HUES64 (cell line): ENCODE results near the gene RAPGEF5.

Experiments
- H3K27ac ChIP-seq: 2 replicates; pipeline ENCODE4 v1.7.0; 2013; ENCODE audit warnings: low read depth, low read length, inconsistent platforms
- H3K27me3 ChIP-seq: 2 replicates; pipeline ENCODE4 v1.6.1; 2013; ENCODE audit warnings: mild to moderate bottlenecking, low read length; ENCODE audit not compliant: insufficient read depth
- H3K36me3 ChIP-seq: 2 replicates; pipeline ENCODE4 v1.6.1; 2013; ENCODE audit warnings: mild to moderate bottlenecking, low read length; ENCODE audit not compliant: insufficient read depth
- H3K4me1 ChIP-seq: 2 replicates; pipeline ENCODE4 v1.6.1; 2013; ENCODE audit warnings: mild to moderate bottlenecking, low read length, moderate library complexity; ENCODE audit not compliant: insufficient read depth
- H3K4me3 ChIP-seq: 2 replicates; pipeline ENCODE4 v1.5.1; 2013; ENCODE audit warnings: mild to moderate bottlenecking, low read length, moderate library complexity
- H3K9ac ChIP-seq: 2 replicates; pipeline ENCODE4 v1.6.1; 2013; ENCODE audit warnings: mild to moderate bottlenecking, low read depth, low read length
- H3K9me3 ChIP-seq: 2 replicates; pipeline ENCODE4 v1.6.1; 2013; ENCODE audit warnings: low read depth, low read length; ENCODE audit not compliant: insufficient read depth
- WGBS: fragments of 150-250, 120-280 bp; methylation state at CpG from one replicate; pipeline ENCODE4 v1.1.7; 2013; ENCODE audit warnings: missing lambda C conversion rate; 5-methylcytosine and 5-hydroxymethylcytosine counted together

The RAPGEF5 gene

GRCh38 chr7:22326181-22326580 is 30.8 kb downstream of the RAPGEF5 start:
- H3K36me3 ChIP-seq, result no peaks in the 10 kb centered on the region
- H3K4me3 ChIP-seq, result no peak overlapping the region
- H3K27me3 ChIP-seq, result no peaks in the 10 kb centered on the region
- H3K9ac ChIP-seq, result no peak overlapping the region
- no peaks in the 10 kb centered on the region for H3K9me3 ChIP-seq
- 93% methylated on average over 4 of the region's 4 CpGs for WGBS
- peaks cover 25% of the 10 kb centered on the region for H3K4me1 ChIP-seq
- H3K27ac ChIP-seq, result no peak overlapping the region

GRCh38 chr7:22325671-22326070 is 31.3 kb downstream of the RAPGEF5 start:
- Histone ChIP-seq H3K4me1 (peaks cover 24% of the 10 kb centered on the region), H3K27me3 (no peaks in the 10 kb centered on the region), H3K36me3 (no peaks in the 10 kb centered on the region), H3K4me3 (no peak overlapping the region), H3K27ac (no peak overlapping the region), H3K9ac (no peak overlapping the region), H3K9me3 (no peaks in the 10 kb centered on the region)
- WGBS, result 86% methylated on average over 2 of the region's 4 CpGs

- Histone ChIP-seq H3K36me3 (no peaks in the 10 kb centered on the region), H3K4me3 (no peak overlapping the region), H3K9ac (no peak overlapping the region), H3K27ac (no peak overlapping the region), H3K9me3 (no peaks in the 10 kb centered on the region), H3K27me3 (no peaks in the 10 kb centered on the region), H3K4me1 (peaks cover 19% of the 10 kb centered on the region)
- 97% methylated on average over 2 of the region's 2 CpGs for WGBS
Observed at GRCh38 chr7:22323714-22324113, 33.2 kb downstream of the RAPGEF5 start.

DNA sequence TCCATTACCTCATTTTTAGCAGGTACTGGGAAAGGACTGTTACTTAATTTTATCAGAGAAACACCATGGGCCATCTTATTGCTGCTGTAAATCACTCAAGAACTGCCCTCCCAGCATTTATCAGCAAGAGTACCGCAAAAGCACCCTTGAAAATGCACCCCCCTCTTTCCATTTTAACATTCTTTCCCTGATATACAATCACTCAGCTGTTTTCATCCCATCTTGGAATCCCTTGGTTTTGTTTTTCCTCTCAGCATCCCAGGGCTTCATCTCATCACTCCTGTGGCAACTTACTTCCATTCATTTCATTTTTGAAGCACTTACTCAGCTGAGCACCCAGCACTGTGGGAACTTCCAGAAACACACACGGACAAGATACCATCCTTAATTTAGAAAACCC is 36.5 kb downstream of the RAPGEF5 start:
- H3K27ac ChIP-seq, result no peak overlapping the region
- 78% methylated on average over 2 of the region's 2 CpGs for WGBS
- H3K36me3 ChIP-seq, result no peaks in the 10 kb centered on the region
- H3K9me3 ChIP-seq, result no peaks in the 10 kb centered on the region
- H3K4me3 ChIP-seq, result no peak overlapping the region
- H3K27me3 ChIP-seq, result no peaks in the 10 kb centered on the region
- no peak overlapping the region for H3K9ac ChIP-seq
- peaks cover 19% of the 10 kb centered on the region for H3K4me1 ChIP-seq

GRCh38 chr7:22319424-22320403 is 37.2 kb downstream of the RAPGEF5 start:
- Histone ChIP-seq H3K27me3 (no peaks in the 10 kb centered on the region), H3K4me3 (no peak overlapping the region), H3K36me3 (no peaks in the 10 kb centered on the region), H3K9me3 (no peaks in the 10 kb centered on the region), H3K27ac (no peak overlapping the region), H3K4me1 (peaks cover 19% of the 10 kb centered on the region), H3K9ac (no peak overlapping the region)
- 76% methylated on average over 6 of the region's 7 CpGs for WGBS

DNA sequence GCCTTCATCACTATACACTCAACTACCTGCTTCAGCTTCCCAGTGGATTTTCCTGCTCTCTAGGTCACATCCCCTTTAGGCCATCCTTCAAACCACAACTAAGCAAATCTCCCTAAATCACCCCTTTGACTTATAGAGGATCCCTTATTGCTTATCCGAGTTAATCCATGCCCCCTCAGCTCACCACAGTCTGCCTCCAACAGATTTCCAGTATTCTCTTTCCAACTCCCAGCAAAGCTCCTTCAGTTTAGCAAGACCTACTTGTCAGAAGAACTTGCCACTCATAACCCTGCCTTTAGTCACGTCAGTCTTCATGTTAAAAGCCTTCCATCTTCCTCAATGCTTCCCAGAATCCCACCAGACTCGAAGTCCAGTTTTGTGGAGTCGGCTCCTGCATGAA is 38.6 kb downstream of the RAPGEF5 start:
- no peaks in the 10 kb centered on the region; the same call in 1 of the 2 replicates for H3K36me3 ChIP-seq
- H3K4me3 ChIP-seq, result no peak overlapping the region
- H3K9ac ChIP-seq, result no peak overlapping the region
- peaks cover 19% of the 10 kb centered on the region for H3K4me1 ChIP-seq
- no peaks in the 10 kb centered on the region for H3K9me3 ChIP-seq
- no peaks in the 10 kb centered on the region for H3K27me3 ChIP-seq
- no peak overlapping the region for H3K27ac ChIP-seq
- WGBS, result 90% methylated on average over 4 of the region's 4 CpGs

DNA sequence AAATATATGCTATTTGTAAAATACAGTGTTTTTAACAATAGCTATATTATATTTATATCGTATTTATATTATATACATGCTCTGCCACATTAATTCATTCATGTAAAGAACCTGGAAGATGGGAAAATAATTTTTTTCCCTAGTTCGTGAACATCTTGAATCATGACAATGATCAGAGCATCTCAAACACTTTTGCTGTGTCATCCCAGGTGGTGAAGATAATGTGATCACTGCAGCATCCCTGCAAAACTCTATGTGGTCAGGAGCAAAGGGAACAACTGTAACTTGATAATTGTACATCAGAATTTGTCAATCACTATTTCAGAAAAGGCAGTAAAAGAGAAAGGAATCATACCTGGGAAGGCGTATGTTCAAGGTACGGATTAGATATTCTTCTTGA is 39.3 kb downstream of the RAPGEF5 start:
- WGBS, result 100% methylated on average over 1 of the region's 4 CpGs
- Histone ChIP-seq H3K27ac (no peak overlapping the region), H3K9ac (no peak overlapping the region), H3K9me3 (no peaks in the 10 kb centered on the region), H3K27me3 (no peaks in the 10 kb centered on the region), H3K4me1 (peaks cover 19% of the 10 kb centered on the region), H3K36me3 (peaks cover 6% of the 10 kb centered on the region), H3K4me3 (no peak overlapping the region)

DNA sequence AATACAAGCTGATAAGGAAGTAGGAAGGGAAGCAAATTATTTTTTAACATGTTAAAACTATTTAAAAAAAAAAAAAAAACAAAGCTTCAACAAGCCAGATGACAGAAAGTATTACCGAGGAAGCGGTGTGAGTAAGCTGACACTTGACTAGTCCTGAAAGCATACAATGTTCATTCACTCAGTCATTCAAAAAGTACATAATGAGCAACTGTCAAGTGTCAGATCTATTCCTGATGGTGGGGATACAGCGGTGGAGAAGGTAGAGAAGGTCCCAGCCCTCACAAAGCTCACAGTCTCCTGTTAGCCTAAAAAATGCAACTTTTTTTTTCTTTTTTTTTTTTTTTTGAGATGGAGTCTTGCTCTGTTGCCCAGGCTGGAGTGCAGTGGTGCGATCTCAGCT is 40.0 kb downstream of the RAPGEF5 start:
- H3K9ac ChIP-seq, result no peak overlapping the region
- 93% methylated on average over 4 of the region's 4 CpGs for WGBS
- peaks cover 7% of the 10 kb centered on the region for H3K36me3 ChIP-seq
- no peaks in the 10 kb centered on the region for H3K27me3 ChIP-seq
- no peak overlapping the region for H3K27ac ChIP-seq
- H3K4me3 ChIP-seq, result no peak overlapping the region
- peaks cover 19% of the 10 kb centered on the region for H3K4me1 ChIP-seq
- no peaks in the 10 kb centered on the region for H3K9me3 ChIP-seq

GRCh38 chr7:22307816-22308215 is 49.1 kb downstream of the RAPGEF5 start:
- no peak overlapping the region for H3K27ac ChIP-seq
- H3K36me3 ChIP-seq, result peaks cover 38% of the 10 kb centered on the region
- no peak overlapping the region for H3K9ac ChIP-seq
- H3K4me3 ChIP-seq, result no peak overlapping the region
- H3K4me1 ChIP-seq, result no peaks in the 10 kb centered on the region
- WGBS, result 97% methylated on average over 3 of the region's 3 CpGs
- H3K9me3 ChIP-seq, result peaks cover 3% of the 10 kb centered on the region; the same call in 1 of the 2 replicates
- H3K27me3 ChIP-seq, result no peaks in the 10 kb centered on the region

GRCh38 chr7:22305706-22306105 is 51.2 kb downstream of the RAPGEF5 start:
- Histone ChIP-seq H3K9ac (no peak overlapping the region), H3K27me3 (no peaks in the 10 kb centered on the region), H3K36me3 (peaks cover 36% of the 10 kb centered on the region), H3K27ac (no peak overlapping the region), H3K4me3 (no peak overlapping the region), H3K4me1 (no peaks in the 10 kb centered on the region), H3K9me3 (peaks cover 3% of the 10 kb centered on the region; the same call in 1 of the 2 replicates)
- WGBS, result 90% methylated on average over 2 of the region's 2 CpGs

GRCh38 chr7:22302951-22303423 is 54.0 kb downstream of the RAPGEF5 start:
- peaks cover 28% of the 10 kb centered on the region for H3K36me3 ChIP-seq
- 100% methylated on average over 1 of the region's 1 CpG for WGBS

More at GRCh38 chr7:22302951-22303423, 54.0 kb downstream of the RAPGEF5 start:
- Histone ChIP-seq H3K27ac (no peak overlapping the region), H3K9ac (no peak overlapping the region), H3K4me1 (no peaks in the 10 kb centered on the region), H3K4me3 (no peak overlapping the region), H3K27me3 (no peaks in the 10 kb centered on the region), H3K9me3 (peaks cover 3% of the 10 kb centered on the region; the same call in 1 of the 2 replicates)
